Peyer's patch (tissue), 4 donors: ENCODE measurements around the gene PPP1R16B. TPM values are rescaled to one million over a fixed set of nuclear protein-coding genes. Genes with fewer than 3 reads are reported as not detected.

Experiments used
- DNase-seq, 3 donors: peaks; one replicate each; pipeline ENCODE4 v3.0.0-alpha.2; 2017 to 2019
- H3K27ac ChIP-seq, 4 donors: fragments of 200-600 bp; sonication (generic); one replicate each; pipeline ENCODE4 v1.5.1; 2016 to 2019
- H3K27me3 ChIP-seq, 2 donors: fragments of 200-600 bp; sonication (generic); one replicate each; pipeline ENCODE4 v1.5.1; 2019
- H3K36me3 ChIP-seq, 3 donors: fragments of 200-600 bp; sonication (generic); one replicate each; pipeline ENCODE4 v1.5.1; 2016 to 2019
- H3K4me1 ChIP-seq, 4 donors: fragments of 200-600 bp; sonication (generic); one replicate each; pipeline ENCODE4 v1.5.1; 2016 to 2019
- H3K4me3 ChIP-seq, 4 donors: fragments of 200-600 bp; sonication (generic); 1 replicate in 3 of 4; 2 replicates in 1 of 4; pipeline ENCODE4 v1.5.1; 2016 to 2019; ENCODE audit warnings: mild to moderate bottlenecking in 1 of 4
- H3K9me3 ChIP-seq, 4 donors: fragments of 200-600 bp; sonication (generic); one replicate each; pipeline ENCODE4 v1.5.1; 2016 to 2019; ENCODE audit warnings: mild to moderate bottlenecking in 1 of 4
- POLR2A ChIP-seq, 2 donors: fragments of 450-650 bp; IDR thresholded peaks; one replicate each; pipeline ENCODE4 v1.5.1; 2017; ENCODE audit warnings: antibody characterized with exemption in 2 of 2, mild to moderate bottlenecking in 2 of 2, moderate library complexity in 2 of 2
- total RNA-seq, 4 donors: library from RNA; depleted of rRNA; stranded (reverse); fragments of >200 nt; gene quantifications; one replicate each; pipeline ENCODE4 v1.1.0, GENCODE V29; 2016
- TF ChIP-seq, protein P1 (sequence below), 6 experiments: fragments of 450-650 bp in 4 of 6; fragments of 200-600 bp in 2 of 6; sonication (generic) in 1 of 6; IDR thresholded peaks; one replicate each; pipeline ENCODE4 v1.5.1; 2017 to 2019; ENCODE audit warnings: antibody characterized with exemption in 6 of 6, mild to moderate bottlenecking in 3 of 6, moderate library complexity in 1 of 6

The PPP1R16B gene
- total RNA-seq, 4 donors from 2014 or later = 3.2 to 41.3 (median 7.2) TPM

DNA sequence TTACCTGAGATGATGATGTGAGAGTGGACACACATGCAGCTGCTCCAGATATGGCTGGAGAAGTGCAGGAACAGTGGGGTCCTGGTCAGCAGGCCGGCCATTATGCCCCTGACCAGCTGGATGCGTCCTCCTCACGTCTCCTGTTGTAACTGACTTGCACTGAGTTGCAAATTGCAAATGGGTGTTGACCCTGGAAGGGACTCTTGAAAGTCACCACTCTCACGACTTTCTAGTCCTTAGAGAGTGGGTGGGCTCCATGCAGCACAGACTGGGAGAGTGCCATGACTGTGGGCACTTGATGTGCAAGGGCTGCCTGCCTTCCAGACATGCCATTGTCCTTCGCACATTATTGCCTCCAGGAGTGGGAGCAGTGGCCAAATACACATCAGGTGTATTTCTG, 131.5 kb downstream of the PPP1R16B start:
- DNase-seq = no peak
- H3K4me3 ChIP-seq = no peak overlapping the region
- no peaks in the 10 kb centered on the region for H3K36me3 ChIP-seq
- no peak for TF ChIP-seq POLR2A (IDR thresholded peaks at IDR 0.05)
- TF ChIP-seq, protein P1, sequence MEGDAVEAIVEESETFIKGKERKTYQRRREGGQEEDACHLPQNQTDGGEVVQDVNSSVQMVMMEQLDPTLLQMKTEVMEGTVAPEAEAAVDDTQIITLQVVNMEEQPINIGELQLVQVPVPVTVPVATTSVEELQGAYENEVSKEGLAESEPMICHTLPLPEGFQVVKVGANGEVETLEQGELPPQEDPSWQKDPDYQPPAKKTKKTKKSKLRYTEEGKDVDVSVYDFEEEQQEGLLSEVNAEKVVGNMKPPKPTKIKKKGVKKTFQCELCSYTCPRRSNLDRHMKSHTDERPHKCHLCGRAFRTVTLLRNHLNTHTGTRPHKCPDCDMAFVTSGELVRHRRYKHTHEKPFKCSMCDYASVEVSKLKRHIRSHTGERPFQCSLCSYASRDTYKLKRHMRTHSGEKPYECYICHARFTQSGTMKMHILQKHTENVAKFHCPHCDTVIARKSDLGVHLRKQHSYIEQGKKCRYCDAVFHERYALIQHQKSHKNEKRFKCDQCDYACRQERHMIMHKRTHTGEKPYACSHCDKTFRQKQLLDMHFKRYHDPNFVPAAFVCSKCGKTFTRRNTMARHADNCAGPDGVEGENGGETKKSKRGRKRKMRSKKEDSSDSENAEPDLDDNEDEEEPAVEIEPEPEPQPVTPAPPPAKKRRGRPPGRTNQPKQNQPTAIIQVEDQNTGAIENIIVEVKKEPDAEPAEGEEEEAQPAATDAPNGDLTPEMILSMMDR (IDR thresholded peaks at IDR 0.05) = no peak
- H3K9me3 ChIP-seq = no peaks in the 10 kb centered on the region
- no peak overlapping the region for H3K27ac ChIP-seq
- no peaks in the 10 kb centered on the region for H3K27me3 ChIP-seq
- no peaks in the 10 kb centered on the region for H3K4me1 ChIP-seq

DNA sequence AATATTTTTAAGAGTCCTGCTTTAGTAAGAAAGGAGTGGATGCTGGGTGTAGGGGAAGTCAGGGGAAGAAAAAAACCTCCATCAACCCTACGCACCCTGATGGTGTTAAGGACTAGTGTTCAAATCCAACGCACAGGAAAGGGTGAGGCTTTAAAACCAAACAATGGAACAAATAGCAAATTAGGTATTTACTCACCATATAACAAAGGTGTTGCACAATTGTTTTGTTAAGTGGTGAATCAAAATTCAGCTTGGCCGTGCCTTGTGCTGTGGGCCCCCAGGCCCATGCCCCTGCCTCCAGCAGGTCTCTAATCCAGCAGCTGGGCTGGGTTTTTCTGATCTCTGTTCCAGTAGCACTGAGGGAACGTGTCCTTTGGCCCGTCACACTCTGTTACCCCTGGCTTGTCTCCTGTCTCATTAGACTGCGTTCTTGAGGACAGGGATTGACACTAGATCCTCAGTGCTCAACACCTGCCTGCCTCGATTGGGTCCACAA, 132.5 kb downstream of the PPP1R16B start:
- TF ChIP-seq, protein P1 (IDR thresholded peaks at IDR 0.05) = no peak
- no peaks in the 10 kb centered on the region for H3K27me3 ChIP-seq
- no peak for DNase-seq

DNA sequence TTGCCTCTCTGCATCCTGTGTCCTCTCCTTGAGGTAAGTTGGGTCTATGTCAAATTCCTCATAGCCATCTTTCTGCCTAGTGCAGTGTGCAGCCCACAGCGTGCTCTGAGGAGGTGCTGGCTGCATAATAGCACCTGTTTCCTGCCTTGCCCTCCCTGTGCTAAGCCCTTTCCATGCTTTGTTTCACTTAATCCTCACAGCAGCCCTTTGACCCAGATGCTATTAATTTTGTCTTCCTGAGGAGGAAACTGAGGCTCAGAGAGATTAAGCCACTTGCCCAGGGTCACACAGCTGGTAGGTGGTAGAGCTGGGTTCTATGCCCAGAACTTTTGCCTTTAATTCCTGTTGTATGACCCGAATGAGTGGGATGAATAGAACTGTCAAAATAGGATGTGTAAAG, 134.2 kb downstream of the PPP1R16B start:
- no peaks in the 10 kb centered on the region for H3K4me1 ChIP-seq
- H3K4me3 ChIP-seq = no peak overlapping the region
- no peaks in the 10 kb centered on the region for H3K27me3 ChIP-seq
- H3K27ac ChIP-seq = no peak overlapping the region
- H3K36me3 ChIP-seq = no peaks in the 10 kb centered on the region
- TF ChIP-seq, protein P1 (IDR thresholded peaks at IDR 0.05) = no peak
- no peak for TF ChIP-seq POLR2A (IDR thresholded peaks at IDR 0.05)
- H3K9me3 ChIP-seq = no peaks in the 10 kb centered on the region
- no peak for DNase-seq

More for the DNA sequence above, 132.5 kb downstream of the PPP1R16B start:
- H3K9me3 ChIP-seq = no peaks in the 10 kb centered on the region
- H3K4me3 ChIP-seq = no peak overlapping the region
- H3K4me1 ChIP-seq = no peaks in the 10 kb centered on the region
- H3K27ac ChIP-seq = no peak overlapping the region
- no peaks in the 10 kb centered on the region for H3K36me3 ChIP-seq

DNA sequence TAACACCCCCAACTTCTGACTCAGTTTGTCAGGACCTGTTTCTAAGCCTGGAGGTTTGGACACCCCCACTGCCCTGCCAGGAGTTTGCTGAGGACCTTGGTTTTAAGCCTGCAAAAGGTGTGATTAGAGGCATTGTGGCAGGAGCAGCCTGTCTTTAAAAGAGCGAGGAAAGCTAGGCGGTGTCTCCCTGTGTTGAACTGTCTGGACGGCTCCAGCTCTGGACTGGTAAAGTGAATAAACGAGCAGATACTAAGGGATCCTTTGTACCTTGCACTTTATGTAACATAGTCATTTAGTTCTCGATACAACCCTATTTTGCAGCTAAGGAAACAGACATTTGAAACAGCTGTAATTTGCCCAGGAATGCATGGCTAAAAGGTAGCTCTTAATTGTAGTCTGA, 135.1 kb downstream of the PPP1R16B start:
- no peaks in the 10 kb centered on the region for H3K9me3 ChIP-seq
- no peak for DNase-seq
- no peaks in the 10 kb centered on the region for H3K36me3 ChIP-seq
- no peak overlapping the region for H3K27ac ChIP-seq
- H3K4me1 ChIP-seq = no peaks in the 10 kb centered on the region
- no peak overlapping the region for H3K4me3 ChIP-seq
- no peak for TF ChIP-seq POLR2A (IDR thresholded peaks at IDR 0.05)
- no peaks in the 10 kb centered on the region for H3K27me3 ChIP-seq

DNA sequence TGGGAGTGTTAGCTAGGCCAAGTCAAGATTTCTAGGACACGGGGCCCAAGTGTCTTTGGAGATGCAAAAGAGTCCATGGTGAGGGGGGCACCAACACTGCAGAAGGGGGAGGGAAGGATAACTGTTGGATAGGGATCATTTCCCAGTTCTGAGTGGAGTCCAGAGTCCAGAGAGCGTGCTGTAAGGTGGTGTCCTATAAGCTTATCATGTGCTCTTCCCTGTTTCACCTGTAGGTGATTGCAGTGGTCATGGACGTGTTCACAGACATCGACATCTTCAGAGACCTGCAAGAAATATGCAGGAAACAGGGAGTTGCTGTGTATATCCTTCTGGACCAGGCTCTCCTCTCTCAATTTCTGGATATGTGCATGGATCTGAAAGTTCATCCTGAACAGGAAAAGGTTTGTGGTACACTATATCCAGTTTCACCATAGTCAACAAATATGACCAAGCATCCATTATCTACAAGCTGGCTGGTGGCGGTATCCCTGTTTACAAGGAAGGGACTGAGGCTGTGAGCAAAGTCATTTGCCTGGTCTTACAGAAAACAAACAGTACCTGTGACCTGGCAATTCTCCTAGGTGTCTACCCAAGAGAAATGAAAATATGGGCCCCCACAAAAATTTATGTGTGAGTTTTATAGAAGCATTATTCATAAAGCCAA, 136.4 kb downstream of the PPP1R16B start:
- Histone ChIP-seq H3K4me3 (no peak overlapping the region), H3K27ac (no peak overlapping the region), H3K9me3 (no peaks in the 10 kb centered on the region), H3K36me3 (no peaks in the 10 kb centered on the region), H3K27me3 (no peaks in the 10 kb centered on the region), H3K4me1 (no peaks in the 10 kb centered on the region)
- DNase-seq = no peak
- TF ChIP-seq POLR2A (IDR thresholded peaks at IDR 0.05) = no peak
- TF ChIP-seq, protein P1 (IDR thresholded peaks at IDR 0.05) = peak in 3 of 6 experiments; percentile 44 to 53 (median 49)

DNA sequence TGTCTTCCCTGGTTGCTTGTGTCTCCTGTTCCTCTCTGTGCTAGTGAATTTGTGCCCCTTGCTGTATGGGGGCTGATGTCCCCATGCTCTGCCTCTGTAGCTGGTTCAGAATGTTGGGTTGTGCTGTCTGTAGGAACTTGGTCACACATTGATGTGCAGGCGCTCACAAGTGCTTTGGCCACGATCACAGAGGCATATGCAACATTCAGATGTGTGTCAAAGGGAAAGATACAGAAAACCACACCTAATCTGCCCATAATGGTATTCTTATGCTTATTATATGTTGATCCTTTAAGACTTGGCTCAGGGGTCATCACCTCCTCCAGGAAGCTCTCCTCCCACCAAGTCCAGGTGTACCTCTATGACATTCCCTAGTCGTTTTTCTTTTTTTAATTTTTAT, 139.5 kb downstream of the PPP1R16B start:
- Histone ChIP-seq H3K4me1 (no peaks in the 10 kb centered on the region), H3K4me3 (no peak overlapping the region), H3K9me3 (no peaks in the 10 kb centered on the region), H3K27ac (no peak overlapping the region), H3K27me3 (no peaks in the 10 kb centered on the region), H3K36me3 (no peaks in the 10 kb centered on the region)
- TF ChIP-seq, protein P1 (IDR thresholded peaks at IDR 0.05) = no peak
- TF ChIP-seq POLR2A (IDR thresholded peaks at IDR 0.05) = no peak
- no peak for DNase-seq
